HG03521 (cell line): Measurements from ENCODE around the gene CKAP4.

Experiments
- ATAC-seq: cut with Tn5 transposase; IDR thresholded peaks from one replicate; pipeline ENCODE4 v1.9.1; 2021; ENCODE audit warnings: mild to moderate bottlenecking, moderate library complexity; ENCODE audit not compliant: unreplicated experiment

The CKAP4 gene

DNA sequence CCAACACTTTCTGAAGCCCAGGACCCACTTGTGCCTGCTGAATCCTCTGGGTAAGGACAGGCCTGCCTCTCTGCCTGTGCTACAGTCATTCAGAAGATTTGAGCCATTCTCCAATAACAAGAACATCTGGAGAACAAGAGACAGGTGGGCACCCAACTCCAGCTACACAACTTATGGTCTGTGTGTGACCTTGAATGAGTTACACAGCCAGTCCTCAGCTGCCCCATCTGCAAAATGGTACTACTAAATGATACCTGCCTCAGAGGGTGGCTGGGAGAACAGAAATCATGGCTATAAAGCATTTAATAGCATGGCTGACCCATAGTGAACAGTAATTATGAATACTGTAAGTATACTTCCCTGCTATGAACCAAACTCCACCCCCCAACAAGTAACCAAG lies 4.2 kb downstream of the CKAP4 start:
- no peak for ATAC-seq

DNA sequence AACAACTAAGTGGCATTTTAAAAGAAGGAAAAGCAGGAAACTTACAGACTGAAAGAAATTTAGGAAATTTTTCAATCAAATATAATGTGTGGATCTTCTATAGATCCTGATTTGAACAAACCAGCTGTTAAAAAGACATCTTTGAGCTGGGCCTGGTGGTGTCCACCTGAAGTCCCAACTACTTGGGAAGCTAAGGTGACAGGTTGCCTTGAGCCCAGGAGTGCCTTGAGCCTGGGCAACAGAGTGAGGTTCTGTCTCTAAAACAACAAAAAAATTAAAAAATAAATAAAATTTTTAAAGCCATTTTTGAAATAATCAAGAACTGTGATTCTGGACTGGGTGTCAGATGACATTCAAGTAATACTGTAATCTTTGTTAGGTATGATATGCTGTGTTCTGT lies 7.0 kb downstream of the CKAP4 start:
- no peak for ATAC-seq

DNA sequence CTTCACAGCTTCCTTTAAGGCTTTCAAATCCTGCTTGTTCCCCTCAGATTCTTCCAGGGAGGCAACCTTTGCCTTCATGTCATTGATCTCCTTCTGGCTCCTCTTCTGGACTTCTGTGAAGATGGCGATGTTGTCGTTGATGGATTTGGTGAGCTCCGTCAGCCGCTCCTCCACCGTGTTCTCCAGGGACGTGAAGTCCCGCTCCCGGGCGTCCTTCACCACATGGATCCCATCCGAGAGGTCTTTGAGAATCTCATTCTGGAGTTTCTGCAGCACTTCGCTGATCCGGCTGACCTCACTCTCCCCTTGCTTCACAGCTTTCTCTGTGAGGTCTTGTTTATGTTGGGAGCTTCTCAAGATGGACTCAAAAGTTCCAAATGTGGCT lies 7.9 kb downstream of the CKAP4 start:
- ATAC-seq = no peak

DNA sequence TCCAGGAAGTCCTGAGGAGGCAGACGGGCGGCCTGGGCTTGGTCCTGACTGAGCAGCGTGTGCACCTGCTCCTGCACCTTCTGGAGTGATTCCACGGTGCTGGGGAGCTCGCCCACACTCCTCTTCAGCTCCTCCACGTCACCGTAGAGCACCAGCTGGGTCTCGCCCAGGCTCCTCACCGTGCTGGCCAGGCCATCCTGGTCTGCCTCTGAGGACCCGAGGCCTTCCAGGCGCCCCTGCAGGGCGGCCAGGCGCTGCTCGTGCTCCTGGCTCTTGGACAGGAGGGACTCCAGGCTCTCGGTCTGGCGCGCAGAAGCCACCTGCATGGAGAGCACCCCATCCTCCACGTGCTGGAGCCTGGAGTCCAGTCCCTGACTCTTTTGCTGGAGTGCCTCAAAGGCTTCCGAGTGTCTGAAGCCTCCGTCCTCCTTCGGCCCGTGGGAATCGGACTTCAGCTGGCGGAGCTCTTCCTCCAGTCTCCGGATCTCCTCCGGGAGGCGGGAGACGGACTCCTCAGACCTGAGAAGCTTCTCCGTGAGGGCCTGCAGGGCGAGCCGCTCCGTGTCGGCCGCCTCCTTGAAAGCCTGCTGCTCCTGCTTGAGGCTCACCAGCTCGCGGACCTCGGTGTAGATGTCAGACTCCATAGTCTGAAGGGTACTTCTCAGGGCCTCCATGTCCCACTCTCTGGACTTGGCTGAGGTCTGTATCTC lies 8.4 kb downstream of the CKAP4 start:
- no peak for ATAC-seq

DNA sequence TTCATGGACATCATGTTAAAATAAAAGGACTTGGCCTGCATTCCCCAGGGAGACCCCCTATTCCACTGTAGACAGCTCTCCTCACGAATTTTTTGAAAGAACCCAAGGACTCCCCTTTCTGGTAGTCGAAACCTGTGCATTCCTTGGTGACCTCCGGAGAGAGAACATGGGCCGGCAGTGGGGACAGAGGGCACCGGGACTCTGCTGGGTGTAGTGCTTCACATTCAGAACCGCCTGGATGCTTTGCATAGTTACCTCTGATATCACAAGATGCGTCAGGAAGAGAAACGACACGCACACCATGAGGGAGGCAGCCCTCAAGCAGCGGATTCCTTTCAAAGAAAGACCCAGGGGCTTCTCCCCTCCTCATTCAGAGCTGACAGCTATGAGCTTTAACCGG lies 9.7 kb downstream of the CKAP4 start:
- no peak for ATAC-seq

DNA sequence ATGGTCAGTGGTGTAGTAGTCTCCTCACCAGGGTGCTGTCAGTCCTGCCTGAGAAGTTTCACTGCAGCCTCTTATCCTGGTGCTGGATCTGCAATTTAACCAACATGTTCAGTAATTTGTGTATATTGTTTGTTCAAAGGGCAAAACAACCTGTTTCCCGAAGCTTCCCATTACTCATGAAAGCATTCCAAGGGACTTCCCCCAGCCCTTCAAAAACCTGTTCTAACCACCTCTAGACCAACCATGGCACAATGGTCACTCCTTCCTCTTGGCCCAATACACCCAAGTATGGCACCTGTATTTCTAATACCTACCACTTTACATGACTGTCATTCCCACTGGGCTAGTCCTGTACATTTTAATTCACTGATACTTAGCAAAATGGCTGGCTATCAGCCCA lies 12.1 kb downstream of the CKAP4 start:
- no peak for ATAC-seq

DNA sequence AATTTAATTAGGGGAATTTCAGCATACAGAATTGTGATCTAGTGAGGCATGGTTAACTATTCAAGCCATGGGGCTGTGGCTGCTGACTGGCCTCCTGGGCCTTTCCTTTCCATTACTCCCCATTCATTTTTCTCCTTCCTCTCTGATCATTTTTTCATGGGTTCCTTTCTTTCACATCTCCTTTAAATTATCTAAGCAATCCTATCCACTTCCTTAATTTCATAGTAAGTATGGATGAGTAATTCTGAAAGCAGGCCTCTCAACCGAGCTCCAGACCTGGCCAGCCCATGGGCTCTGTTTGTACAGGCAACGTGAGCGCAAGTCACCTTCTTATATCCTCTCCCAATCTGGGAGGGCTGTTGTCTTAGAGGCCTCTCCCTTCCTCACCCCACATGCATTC lies 13.4 kb downstream of the CKAP4 start:
- ATAC-seq = no peak

DNA sequence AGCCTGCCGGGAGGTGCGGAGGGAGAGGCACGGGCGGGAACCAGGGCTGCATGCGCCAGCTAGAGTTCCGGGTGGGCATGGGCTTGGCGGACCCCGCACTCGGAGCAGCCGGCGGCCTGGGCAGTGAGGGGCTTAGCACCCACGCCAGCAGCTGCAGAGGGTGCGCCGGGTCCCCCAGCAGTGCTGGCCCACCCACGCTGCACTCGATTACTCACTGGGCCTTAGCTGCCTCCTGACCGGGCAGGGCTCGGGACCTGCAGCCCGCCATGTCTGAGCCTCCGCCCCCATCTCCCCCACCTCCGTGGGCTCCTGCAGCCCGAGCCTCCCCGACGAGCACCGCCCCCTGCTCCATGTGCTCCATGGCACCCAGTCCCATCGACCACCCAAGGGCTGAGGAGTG lies 14.8 kb downstream of the CKAP4 start:
- ATAC-seq = no peak

DNA sequence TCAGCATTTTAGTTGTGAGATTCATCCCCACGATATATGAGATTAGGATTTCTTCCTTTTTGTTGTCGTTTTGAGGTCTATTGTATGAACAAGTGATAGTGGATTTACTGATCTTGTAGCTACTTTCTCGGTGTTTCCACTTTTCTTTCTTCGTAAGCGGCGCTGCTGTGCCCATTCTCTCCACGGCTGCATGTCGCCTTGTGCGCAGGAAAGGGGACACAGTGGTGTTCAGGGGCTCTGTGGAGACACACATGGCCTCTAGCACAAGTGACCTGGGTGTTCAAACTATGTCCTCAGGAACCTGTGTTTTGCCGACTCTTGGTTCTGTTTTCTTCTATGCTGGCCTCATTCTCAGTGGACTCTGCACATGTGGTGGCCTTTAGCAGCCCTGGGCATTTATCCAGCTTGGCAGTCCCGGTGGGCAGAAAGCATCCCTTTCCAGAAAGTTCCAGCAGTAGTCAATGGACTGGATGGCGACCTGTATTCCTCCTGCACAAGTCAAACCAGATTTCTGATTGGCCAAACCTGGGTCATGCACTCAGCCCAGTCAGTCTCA lies 18.7 kb downstream of the CKAP4 start:
- no peak for ATAC-seq

DNA sequence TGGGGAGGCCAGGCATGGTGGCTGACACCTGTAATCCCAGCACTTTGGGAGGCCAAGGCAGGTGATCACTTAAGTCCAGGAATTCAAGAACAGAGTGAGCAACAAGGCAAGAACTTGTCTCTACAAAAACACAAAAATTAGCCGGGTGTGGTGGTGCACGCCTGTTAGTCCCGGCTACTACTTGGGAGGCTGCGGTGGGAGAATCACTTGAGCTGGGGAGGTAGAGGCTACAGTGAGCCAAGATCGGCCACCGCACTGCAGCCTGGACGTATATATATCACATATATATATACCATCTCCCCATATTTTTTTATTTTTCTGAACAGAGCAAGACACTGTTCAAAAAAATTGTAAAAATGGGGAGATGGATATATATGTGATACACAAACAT lies 19.5 kb downstream of the CKAP4 start:
- no peak for ATAC-seq

DNA sequence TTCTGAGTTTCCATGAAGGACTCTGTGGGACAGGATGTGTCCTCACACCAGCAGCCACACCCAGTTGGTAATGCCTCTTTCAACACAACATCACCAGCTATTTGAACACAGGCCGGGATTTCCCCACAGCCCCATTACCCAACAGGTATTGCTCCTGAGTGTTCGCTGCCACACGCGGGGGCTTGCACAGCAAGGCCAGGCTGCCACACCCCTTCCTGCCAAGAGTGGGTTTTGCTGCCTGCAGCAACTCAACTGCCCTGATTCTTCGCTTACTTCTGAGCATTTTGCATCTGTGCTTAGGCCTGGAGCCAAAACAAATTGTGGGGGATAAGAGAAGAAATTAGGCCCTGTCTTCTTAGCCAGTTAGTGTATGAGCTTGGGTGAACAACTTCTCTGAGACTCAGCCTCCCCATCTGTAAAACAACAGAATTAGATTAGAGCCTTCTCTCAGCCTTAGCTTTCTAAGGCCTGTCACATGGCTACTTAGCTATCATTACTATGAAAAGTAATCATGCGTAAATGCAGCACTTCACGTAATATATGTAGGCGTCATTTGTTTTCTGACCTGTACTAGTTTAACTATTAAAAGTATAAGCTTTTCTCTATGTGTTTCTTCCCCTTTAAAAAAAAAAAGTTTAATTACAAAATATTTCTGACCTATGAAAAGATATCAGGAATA lies 20.0 kb downstream of the CKAP4 start:
- ATAC-seq = no peak

DNA sequence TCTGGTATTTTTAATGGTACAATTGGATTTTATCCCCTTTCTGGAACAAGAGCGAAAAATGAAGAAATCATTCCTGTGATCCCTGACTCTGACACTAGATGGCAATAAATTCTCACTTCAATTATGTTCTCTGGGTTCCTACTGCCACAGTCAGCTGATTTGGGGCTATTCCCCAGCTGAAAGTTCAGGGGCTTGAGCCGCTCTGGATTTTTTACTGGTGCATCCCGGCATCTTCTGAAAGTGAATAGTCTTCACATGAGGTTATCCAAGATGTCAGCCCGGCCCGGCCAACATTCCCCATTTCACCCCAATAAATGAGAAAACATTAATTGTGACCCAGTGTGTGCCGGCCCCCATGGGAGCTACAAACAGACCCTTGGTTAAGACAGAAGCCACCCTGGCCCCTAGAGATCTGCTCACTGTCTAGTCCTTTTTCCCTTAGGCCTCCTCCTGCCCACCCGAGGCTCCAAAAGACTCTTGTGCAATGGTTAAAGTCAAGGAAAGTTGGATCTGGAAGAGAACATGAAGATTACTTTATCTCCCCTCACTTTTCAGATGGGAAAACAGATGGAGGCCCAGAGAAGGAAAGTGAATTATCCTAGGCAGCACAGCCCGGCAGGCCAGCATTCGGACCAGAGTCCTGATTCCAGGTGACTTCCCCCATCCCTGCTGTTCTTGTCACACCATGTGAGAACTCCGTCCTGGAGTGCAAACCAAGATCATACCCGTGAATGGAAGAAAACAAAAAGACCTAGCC lies 20.8 kb downstream of the CKAP4 start:
- no peak for ATAC-seq

DNA sequence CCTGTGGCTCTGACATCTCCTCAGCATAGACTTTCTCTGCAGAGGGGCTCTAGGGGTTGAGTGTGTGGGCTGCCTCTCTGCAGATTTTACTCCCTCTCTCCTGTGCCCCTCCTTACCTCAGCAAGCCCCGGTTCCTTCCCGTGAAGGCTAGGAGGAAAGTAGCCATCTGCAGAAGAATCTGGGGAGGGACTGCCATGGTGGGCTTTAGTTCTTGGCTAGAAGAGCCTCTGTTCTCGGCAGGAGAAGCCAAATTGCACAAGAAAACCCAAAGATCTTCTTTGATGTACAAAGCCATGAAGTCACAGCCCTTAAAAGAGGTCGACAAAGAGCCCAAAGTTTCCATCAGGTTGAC lies 23.5 kb downstream of the CKAP4 start:
- ATAC-seq = no peak

DNA sequence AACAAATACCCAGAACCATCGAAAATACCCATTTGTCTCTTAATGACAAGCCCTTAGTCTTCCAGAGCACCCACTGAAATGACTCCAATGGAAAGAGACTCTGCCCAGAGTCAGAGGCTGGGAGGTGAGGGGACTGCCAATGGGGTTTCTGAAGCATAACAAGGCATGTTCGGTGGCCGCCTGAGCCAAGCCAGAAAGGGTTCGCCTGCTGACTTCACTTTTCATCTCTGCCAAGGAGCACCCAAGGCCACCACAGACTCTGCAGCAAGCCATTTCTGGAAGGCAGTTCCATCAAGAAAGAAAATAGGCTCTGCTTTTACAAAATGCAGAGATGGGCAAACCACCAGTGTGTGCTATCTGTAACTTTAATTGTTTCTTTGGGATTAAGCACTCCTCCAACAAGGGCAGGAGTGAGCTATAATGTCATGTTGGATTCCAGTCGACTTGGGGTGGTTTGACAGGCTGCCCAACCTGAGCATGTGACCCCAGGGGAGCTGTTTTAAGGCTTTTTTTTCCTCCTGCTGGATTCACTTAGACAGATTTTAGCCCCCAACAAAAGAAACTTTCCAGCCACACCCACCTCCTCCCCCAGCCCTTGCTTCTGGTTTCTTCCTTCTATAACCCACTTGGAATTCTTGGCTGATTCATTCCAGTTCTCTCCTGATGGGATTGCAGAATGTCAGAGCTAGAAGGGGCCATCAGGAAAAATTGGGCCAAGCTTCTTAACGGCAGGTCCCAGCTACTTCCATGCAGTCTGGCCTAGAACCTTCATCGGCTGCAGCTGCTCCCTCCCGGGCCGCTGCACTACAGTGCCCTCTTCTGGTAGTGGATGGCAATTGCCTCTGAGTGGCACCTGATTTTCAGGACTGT lies 24.1 kb downstream of the CKAP4 start:
- ATAC-seq = peak; percentile 69

DNA sequence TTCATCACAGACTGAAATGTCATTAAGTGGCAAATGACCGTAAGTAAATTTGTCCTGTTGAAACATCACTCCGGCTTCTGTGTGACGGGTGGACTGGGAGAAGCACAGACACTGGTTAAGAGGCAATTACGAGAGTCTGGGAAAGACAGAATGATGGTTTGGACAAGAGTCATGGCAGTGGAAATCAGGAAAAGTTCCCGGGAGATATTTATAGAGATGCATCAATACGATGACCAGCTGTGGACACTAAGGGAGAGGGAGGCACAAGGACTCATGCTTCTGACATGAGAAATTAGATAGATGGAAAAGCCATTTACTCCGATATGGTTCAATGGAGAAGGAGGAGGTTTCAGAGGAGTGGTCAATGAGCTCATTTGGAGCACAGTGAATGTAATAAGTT lies 27.3 kb downstream of the CKAP4 start:
- no peak for ATAC-seq

DNA sequence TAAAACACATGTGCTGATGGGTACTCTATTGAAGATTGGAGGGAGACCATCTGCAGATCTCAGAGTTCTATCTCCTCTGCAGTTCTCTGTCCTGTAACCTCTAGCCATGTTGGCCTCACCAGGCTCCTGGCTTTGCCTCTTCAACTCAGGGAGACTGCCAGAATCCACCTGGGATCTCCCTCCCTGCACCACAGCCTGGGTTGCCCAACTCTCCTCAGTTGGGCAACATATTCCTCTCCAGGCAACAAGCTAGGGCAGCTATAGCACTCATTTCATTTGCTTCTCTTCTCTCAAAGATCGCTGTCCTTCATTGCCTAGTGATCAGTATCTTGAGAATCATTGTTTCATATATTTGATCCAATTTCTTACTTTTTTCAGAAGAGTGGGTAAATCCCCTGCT lies 28.8 kb downstream of the CKAP4 start:
- no peak for ATAC-seq

DNA sequence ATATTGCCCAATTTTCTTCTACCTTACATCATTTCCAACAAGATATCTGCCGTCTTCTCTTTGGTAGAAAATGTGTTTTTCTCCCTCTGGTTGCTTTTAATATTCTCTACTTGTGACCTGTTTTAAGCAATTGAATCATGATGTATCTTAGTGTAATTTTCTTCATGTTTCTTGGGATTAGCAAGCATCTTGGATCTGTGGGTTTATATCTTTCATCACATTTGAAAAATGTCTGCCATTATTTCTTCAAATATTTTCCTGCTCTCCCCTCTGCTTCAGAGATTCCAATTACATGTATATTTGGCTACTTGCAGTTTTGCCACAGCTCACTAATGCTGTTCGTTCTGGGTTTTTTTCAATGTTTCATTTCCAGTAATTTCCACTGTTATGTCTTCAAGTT lies 30.1 kb downstream of the CKAP4 start:
- ATAC-seq = no peak

DNA sequence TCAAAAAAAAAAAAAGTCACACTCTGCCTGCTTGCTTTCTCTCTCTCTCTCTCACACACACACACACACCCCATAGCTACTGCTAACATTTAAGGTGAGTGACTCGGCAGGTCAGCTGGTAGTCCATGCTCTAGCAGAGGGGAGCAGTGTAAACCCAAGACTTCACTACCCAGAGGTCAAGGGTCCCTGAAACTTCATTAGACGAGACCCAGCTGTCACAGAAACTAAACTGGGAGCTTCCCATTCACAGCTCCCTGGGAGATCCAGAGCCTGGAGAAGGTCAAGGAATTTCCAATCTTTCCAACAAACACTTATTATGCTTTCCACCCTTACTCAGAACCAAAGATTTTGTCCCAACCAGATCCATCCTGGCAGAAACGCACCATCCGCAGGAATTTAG lies 33.2 kb downstream of the CKAP4 start:
- ATAC-seq = no peak

DNA sequence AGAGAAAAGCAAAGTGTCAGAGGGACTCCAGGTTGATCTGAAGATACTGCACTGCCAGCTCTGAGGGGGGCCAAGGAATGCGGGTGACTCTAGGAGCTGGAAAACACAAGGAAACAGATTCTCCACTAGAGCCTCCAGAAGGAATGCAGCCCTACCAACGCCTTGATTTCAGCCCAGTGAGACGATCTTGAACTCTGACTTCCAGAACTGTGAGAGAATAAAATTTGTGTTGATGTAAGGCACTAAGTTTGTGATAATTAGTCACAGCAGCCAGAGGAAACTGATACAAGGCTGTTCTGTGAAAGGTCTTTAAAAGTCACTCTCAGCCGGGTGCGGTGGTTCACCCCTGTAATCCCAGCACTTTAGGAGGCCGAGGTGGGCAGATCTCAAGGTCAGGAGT lies 34.2 kb downstream of the CKAP4 start:
- no peak for ATAC-seq

DNA sequence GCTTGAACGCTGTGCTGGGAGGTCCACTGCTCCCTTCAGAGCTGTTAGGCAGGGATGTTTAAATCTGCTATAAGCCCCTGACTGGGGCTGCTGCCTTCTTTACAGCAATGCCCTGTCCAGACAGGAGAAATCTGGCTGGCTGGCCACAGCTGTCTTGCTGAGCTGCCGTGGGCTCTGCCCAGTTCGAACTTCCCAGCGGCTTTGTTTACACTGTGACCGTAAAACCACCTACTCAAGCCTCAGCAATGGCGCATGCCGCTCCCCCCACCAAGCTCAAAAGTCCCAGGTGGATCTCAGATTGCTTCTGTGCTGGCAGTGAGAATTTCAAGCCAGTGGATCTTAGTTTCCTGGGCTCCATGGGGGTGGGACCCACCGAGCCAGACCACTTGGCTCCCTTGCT lies 35.8 kb downstream of the CKAP4 start:
- no peak for ATAC-seq
